ENCODE measurements around the gene NOD1.
"Not testable (repeated sequence)": the region's sequence is repeated elsewhere in the genome, so short reads cannot be mapped to it uniquely, and the experiment has no call there.

Gene NOD1

DNA sequence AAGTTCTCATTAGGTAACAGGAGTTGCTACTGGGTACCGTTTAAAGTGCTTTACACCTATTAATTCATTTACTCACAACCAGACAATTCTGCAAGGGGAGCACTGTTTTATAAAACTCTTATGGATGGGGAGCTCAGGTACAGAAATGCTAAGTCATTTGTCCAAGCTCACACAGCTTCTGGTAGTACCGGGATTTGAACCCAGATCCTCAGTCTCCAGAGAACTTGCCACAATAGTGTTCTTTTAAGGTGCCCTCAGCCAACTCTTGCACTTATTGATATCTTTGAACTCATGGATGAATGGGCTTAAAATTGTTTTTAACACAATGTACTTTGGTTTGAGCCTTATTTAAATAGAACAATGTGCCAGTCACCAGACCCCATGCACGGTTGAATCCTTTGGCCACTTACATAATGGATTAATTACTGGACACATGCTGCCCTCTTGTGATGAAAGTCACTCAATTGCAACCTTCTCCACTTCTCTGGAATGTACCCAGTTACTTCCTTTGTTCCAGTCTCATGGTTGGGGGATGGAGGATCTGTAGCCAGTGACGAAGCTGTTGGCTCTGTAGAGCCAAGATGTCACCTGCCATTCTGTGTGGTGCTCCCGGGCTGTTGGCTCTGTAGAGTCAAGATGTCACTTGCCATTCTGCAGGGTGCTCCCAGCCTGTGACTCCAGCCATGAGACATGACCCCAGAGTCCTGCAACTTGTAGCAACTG lies 65.6 kb downstream of the NOD1 start:
- no peak for DNase-seq

DNA sequence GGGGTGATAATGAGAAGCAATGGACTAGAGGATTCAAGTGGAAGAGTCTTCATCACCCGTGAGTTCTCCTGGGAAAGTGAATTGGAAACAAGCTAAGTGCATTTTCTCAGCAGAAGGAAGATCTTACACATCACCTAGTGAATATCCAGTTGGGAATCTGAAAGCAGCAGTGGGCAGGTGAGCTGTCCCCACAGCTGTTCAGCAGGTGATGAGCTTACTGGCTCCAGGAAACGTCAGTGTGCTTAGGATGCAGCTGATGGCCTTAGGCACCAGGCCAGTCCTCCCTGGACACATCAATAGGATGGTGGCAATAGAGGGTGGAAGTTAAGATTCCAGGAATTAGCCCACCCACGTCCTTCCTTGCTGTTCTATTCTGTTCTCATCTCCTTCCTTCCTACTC lies 66.7 kb downstream of the NOD1 start:
- DNase-seq = no peak

DNA sequence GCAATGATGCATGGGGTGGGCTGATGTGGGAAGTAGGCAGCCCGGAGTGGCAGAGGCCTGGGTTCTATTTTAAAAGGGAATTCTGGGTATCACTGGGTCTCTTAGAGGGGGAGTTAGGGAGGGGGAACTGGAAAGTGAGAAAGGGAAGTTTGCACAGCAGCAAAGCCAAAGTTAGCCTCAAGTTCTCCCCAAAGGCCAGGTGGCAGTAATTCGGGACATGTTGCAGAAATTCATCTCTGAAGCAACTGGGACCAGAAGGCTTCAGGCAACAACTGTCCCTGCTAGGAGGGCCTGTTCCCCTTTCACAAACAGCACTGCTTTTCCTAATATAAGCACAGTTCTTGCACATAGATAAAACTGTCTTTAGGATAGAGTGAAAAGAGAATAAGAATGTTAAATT lies 67.4 kb downstream of the NOD1 start:
- no peak for DNase-seq

DNA sequence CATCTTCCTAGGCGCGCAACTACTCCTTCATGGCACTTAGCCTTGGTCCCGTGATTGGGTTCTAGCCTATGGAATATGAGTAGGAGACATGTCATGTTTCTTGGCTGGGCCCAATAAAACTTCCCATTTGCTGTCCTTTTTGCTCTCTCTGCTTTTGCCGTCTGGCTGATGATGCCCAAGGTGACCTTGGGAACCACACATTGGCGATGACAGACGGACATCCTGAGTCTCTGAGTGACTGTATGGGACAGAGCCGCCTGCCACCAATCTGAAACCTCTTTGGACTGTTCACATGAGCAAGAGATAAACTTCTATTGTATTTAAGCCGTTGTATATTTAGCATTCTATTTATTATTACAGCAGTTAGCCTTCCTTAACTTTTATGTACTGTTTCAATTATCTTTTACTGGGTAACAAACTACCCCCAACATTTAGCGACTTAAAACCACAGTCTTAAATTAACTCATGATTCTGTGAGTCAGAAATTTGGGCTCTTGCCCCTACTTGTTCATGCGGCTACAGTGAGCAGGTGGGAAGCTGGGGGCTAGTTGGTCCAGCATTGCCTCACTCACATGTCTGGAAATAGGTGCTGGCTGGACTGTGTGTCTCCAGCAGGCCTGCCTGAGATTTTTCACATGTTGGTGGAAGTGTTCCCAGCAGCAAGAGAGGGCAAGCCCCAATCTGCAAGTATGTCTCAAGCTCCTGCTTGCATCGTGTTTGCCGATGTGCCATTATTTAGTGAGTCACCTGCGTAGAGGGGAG lies 71.7 kb downstream of the NOD1 start:
- no peak for DNase-seq

DNA sequence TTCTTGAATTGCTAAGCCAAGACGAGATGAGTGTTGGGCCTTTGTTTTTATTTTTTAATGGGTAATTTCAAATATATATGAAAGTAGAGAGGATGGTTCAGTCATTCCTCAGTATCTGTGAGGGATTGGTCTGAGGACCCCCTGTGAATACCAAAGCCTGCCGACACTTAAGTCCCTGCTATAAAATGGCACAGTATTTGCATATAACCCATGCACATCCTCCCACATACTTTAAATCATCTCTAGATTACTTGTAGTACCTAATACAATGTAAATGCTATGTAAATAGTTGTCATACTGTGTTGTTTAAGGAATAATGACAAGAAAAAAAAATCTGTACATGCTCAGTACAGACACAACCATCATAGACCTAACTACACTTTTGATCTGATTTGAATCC lies 73.4 kb downstream of the NOD1 start:
- DNase-seq = no peak

DNA sequence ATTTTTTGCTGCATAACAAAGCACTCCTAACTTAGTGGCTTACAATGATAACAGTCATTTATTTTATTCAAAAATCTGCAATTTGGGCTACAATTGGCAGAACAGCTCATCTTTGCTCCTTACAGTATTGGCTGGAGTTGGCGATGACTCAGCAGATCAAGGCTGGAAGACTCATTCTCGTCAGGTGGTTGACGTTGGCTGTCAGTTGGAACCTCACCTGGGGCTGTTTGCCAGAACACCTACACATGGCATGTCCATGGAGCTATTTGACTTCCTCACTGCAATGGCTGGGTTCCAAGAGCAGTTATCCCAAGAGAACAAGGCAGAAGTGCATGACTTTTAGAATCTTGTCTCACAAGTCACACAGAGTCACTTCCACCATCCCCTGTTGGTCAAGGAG lies 75.1 kb downstream of the NOD1 start:
- DNase-seq = no peak

DNA sequence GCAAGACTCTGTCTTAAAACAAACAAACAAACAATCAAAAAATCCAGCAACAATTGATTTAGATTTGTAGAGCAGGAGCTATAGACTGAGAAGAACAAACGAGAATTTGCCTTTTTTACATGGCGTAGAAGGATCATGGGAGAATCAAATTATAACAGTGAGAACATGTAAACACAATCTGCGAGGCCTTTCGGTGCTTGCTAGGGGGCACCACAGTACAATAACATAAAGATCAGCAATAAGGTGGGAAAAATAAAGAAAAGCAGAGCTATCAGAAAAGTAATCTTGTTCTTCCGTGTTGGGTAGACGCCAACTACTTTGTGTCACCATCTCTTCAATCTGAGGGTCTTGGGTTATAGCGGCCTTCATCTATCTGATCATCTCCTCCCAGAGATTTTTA lies 82.2 kb downstream of the NOD1 start:
- no peak for DNase-seq

DNA sequence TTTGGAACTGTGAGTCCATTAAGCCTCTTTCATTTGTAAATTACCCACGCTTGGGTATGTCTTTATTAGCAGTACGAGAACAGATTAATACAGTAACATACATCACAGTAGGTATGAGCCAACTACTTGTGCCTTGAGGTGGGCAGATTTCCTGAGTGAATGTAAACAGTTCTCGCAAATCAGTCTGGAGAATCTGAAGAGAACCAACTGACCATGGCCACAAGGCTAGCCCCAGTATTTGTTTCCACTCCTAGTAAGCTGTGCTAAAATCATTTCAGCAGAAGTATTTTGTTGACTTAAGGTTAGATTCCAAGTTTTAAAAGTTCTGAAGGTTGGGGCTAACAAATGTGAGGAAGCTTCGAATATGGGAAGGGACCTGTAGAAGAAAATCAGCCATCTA lies 82.9 kb downstream of the NOD1 start:
- no peak for DNase-seq

DNA sequence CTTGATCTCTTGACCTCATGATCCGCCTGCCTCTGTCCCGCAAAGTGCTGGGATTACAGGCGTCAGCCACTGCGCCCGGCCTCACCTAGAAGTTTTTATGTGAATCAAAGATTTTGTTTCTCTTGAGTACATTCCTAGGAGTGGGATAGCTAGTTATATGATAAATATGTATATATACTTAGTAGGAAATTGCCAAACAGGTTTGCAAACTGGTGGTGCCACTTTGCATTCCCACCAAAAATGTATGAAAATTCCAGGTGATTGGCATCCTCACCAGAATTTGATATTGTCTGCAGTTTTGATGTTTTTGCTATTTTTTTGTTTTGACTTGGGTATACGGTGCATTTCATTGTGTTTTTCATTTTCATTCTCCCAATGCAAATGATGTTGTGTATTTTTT lies 86.8 kb downstream of the NOD1 start:
- DNase-seq = no peak

DNA sequence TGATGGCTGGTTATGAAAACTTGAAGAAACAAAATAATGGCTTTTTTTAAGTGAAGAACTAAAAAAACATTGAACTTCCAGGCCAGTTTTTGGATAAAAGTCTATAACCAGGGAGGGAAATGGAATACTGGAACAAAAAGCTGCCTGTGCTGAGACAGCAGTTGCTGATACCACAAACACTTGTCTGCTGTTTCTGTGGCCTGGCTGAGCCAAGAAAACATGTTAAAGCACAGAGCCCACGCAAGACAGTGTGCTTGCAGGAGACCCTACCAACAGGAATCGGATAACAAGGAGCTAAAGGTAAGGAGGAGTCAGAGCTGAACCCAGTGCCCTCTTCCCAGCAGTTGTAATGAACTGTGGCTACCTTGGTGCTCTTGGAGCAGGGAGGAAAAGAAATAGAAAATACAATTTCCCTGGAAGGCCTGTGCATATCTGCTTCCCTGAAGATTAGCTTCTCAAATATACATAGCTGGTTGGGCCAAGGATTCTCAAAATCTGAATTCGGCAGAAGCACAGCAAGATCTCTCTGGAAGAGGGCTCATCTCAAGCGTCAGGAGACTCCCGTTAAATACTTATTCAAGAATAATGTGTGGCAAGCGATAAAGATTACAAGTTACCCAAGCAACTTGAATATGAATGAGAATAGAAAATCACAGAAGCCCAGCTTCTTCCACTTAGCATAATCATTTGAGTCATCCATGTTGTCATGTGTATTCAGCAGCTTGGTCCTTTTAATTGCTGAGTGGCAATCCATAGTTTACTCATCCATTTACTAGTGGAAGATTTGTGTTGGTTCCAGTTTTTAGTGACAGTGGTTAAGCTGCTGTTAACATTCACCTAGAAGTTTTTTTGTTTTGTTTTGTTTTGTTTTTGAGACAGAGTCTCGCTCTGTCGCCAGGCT lies 87.6 kb downstream of the NOD1 start:
- no peak for DNase-seq

DNA sequence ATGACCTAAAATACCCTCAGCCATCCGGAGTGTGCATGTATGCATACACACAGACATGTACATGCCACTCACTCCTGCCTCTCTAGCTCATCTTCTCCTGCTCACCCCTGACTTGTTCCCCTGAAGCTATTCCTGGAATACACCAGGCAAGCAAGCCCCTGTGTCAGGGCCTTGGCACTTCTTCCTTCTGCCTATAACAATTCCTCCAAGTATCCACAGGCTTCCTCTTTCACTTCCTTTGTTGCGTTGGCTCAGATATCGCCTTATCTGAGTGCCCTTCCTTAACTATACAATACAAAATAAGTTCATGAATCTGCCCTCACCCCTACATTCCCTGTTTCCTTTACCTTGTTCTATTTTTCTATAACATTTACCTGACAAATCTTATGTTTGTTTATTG lies 88.8 kb downstream of the NOD1 start:
- DNase-seq = no peak

DNA sequence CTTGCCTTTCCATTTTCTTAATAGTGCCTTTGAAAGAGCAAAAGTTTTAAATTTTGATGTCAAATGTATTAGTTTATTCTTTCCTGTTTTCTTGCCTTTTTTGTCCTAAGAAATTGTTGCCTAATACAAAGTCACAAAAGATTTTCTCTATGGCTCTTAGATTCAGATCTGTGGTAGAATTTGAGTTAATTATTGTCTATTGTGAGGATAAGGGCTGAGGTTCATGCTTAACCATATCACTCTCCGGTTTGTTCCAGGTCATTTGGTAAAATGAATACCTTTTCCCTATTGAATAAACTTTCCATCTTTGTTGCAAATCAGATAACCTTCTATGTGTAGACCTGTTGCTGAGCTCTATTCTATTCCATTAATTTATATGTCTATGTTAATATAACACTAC lies 96.0 kb downstream of the NOD1 start:
- DNase-seq = no peak

DNA sequence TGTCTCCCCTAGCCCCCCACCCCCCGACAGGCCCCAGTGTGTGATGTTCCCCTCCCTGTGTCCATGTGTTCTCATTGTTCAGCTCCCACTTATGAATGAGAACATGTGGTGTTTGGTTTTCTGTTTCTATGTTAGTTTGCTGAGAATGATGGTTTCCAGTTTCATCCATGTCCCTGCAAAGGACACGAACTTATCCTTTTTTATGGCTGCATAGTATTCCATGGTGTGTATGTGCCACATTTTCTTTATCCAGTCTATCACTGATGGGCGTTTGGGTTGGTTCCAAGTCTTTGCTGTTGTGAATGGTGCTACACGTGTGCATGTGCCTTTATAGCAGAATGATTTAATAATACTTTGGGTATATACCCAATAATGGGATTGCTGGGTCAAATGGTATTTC lies 97.8 kb downstream of the NOD1 start:
- DNase-seq = not testable (repeated sequence)

DNA sequence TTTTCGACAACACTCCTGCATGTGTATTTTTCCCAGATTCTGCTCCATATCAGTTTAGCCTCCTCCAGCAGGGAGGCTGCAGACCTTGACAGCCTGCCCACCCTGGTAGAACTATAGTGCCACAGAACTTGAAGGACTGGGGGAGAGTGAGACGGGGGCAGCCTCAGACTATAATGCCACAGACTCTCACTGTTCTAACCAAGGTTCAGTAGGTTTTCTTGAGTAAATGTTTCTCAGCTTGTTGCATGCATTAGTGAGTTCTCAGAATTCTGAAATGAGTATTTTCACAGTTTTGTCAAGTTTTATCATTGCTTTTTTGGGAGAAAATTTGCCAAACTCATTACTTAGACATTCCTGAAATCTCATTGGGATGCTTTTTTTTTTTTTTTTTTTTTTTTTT lies 98.3 kb downstream of the NOD1 start:
- no peak for DNase-seq

DNA sequence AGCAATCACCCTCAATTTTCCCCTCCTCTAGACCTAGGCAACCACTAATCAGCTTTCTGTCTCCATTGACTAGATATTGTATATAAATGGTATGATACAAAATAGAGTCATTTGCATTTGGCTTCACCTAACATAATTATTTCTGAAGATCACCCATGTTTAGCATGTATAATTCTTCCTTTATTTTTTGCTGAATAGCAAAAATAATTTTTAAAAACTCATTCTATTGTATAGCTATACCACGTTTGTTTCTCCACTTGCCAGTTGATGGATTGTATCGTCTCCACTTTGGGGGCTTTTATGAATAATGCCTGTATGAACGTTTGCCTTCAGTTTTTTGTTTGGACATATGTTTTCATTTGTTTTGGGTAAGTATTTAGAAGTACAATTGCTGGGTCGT lies 98.8 kb downstream of the NOD1 start:
- DNase-seq = no peak

DNA sequence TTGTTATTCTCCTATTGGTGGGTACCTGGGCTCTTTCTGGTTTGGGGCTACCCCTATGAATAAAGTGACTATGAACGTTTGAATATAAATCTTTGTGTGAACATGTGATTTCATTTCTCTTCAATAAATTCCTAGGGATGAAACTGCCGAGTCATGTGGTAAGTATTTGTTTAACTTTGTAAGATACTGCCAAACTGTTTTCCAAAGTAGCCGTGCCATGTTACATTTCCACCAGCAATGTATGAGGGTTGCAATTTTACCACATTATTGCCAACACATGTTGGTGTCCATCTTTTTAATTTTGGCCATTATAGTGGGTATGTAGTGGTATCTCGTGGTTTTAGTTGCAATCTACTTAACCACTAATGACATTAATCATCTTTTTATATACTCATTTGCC lies 99.5 kb downstream of the NOD1 start:
- no peak for DNase-seq

DNA sequence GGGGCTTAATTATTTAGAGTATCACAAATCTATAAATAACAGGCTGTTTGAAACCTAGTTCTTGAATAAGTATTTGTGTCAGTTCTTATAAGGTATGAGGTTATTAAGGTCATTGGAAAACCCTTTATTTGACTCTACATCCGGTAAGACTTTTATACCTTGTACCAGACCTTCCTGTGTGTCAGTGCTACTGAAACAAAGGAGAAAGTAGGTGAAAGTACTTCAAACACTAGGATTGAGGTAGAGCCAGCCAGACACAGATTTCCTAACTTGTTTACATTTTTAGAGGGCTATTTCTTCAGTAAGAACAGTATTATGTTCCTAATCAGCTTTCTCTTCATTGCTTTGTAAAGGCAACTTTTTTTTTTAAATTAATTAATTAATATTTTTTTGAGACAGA lies 100.3 kb downstream of the NOD1 start:
- no peak for DNase-seq

Measured in activated CD4-positive, alpha-beta T cell treated with anti-CD3 and anti-CD28 coated beads, Interleukin-2, amount 50 U/mL, for 1 hour (primary cell).